ENCODE data around the gene DSP.

The DSP gene

DNA sequence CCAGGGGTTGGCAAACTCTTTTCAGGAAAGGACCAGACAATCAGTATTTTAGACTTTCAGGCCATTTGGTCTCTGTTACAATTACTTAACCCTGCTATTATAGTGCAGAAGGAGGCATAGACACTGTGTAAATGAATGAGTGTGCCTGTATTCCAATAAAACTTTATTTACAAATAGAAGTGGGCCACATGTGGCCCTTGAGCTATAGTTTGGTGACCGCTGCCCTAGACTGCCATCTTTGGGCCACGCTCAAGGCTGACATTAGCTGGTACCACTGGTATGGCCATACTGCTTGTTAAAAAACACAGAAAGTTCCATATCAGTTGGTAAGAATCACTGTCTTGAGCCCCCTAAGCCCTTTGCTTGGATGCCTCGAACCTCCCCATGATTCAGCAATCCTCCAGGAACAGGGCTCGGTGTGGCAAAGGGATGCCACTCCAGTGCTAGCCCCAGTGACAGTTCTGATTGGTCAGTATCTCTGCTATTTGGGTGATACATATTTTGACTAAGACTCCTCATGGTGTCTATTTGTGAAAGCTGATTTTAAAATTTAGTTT, 25.2 kb downstream of the DSP start:
- no peak for DNase-seq

GRCh38 chr6:7568021-7568420, 26.6 kb downstream of the DSP start:
- DNase-seq, result no peak

DNA sequence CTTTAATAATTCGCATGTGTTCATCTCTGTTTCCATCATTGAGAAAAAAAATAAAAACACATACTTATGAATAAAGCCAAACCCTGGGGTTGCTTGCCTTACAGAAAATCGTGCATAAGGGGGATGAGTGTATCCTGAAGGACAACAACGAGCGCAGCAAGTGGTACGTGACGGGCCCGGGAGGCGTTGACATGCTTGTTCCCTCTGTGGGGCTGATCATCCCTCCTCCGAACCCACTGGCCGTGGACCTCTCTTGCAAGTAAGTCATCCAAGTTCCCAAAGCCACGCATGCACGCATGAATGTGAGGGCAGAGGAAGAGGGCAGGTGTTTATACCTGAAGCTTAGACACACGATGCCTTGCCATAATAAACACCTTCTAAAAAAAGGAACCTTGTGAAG, 27.6 kb downstream of the DSP start:
- DNase-seq, result no peak

DNA sequence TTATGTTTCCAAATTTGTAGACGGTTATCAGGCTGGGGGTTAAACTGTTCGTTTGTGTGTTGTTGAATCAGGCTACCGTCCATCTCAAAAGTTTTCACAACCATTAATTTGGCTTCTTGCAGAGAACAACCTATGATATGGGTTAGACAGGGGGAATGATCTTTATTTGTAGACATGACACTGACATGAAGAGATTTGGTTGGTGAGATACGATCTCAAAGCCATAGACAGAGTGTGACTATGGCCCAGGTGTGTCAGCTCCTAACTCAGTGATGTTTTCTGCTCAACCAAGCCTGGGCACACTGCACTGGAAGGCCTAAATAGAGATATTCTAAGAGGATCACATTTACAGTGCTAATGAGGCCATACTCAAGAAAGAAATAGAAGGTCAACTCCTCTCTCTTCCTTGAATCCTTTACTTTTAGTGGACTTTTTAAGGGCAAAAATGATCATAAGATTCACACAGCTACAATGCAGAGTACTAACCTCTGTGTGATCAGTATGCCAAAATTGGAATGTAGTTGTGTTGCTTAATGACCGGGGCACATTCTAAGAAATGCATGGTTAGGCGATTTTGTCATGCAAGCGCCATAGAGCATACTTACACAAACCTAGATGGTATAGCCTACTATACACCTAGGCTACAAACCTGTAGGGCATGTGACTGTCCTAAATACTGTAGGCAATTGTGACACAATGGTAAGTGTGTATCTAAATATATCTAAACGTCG, 30.9 kb downstream of the DSP start:
- DNase-seq, result no peak

DNA sequence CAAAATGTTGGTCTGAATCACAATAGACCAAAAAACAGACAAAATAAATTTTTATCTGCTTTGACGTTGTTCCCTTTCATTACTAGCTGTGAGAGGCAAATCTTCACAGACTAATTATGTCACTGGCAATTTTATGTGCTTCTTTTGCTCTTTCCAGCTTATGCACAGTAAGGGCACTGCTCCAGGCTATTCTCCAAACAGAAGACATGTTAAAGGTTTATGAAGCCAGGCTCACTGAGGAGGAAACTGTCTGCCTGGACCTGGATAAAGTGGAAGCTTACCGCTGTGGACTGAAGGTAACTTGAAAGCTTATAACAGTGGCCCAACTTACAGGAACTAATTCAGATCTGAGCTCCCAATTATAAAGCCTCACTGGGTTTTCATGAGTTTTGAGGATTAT, 33.0 kb downstream of the DSP start:
- DNase-seq, result peak; percentile 30

DNA sequence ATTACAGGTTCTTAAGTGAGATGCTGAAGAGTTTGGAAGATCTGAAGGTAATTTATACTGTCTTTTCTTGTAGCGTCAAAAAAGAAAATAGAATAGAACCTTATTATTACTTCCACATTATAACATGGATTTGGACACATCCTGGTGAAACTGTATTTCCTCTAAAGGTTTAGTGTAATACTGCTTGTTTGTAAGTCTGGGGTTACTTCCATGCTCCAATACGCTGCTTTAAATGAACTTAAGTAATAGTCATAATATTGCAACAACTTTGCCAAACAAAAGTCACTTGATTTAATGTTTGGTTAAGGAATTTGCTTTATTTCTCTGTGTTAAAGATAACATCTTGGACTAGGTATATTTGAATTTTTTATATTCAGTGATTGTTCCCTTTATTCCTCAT, 37.0 kb downstream of the DSP start:
- DNase-seq, result no peak

DNA sequence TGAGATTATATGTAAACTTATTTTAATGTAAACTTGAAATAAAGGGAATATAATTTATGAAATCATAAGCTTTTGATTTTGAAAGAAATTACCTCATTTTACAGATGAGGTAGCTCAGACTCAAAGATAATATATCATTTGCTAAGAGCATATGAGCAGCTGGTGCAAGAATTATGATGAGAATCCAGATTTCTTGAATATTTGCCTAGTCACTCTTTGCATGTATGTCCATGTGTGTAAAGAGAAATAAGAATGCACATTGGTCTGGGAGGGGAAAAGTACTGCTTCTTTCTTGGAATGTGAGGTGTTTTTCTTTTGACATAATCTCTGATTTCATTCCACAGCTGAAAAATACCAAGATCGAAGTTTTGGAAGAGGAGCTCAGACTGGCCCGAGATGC, 37.5 kb downstream of the DSP start:
- DNase-seq, result no peak

DNA sequence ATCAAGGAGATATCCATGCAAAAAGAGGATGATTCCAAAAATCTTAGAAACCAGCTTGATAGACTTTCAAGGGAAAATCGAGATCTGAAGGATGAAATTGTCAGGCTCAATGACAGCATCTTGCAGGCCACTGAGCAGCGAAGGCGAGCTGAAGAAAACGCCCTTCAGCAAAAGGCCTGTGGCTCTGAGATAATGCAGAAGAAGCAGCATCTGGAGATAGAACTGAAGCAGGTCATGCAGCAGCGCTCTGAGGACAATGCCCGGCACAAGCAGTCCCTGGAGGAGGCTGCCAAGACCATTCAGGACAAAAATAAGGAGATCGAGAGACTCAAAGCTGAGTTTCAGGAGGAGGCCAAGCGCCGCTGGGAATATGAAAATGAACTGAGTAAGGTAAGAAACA, 38.4 kb downstream of the DSP start:
- no peak for DNase-seq

GRCh38 chr6:7580537-7580926, 39.1 kb downstream of the DSP start:
- no peak for DNase-seq

DNA sequence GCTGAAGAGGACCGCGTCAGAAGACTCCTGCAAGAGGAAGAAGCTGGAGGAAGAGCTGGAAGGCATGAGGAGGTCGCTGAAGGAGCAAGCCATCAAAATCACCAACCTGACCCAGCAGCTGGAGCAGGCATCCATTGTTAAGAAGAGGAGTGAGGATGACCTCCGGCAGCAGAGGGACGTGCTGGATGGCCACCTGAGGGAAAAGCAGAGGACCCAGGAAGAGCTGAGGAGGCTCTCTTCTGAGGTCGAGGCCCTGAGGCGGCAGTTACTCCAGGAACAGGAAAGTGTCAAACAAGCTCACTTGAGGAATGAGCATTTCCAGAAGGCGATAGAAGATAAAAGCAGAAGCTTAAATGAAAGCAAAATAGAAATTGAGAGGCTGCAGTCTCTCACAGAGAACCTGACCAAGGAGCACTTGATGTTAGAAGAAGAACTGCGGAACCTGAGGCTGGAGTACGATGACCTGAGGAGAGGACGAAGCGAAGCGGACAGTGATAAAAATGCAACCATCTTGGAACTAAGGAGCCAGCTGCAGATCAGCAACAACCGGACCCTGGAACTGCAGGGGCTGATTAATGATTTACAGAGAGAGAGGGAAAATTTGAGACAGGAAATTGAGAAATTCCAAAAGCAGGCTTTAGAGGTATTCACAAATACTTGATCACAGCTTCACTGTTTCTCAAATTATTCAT, 39.6 kb downstream of the DSP start:
- no peak for DNase-seq

GRCh38 chr6:7585287-7585930, 43.9 kb downstream of the DSP start:
- no peak for DNase-seq

DNA sequence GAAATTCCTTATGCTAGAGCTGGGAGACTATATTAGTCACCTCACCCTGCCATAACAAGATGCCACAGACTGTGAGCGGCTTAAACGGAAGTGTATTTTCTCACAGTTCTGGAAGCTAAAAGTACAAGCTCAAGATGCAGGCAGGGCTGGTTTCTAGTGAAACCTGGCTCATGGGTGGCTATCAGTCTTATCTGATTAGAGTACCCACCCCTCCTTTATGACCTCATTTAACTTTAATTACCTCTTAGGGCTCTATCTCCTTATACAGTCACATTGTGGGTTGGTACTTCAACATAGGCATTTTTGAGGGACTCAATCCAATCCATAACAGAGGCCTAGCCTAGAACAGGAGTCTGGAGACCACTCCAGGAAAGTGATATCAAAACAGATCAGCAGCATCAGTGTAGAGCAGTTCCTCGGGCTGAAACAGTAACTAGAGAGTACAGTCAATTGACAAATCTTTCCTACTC, 46.2 kb downstream of the DSP start:
- no peak for DNase-seq

DNA sequence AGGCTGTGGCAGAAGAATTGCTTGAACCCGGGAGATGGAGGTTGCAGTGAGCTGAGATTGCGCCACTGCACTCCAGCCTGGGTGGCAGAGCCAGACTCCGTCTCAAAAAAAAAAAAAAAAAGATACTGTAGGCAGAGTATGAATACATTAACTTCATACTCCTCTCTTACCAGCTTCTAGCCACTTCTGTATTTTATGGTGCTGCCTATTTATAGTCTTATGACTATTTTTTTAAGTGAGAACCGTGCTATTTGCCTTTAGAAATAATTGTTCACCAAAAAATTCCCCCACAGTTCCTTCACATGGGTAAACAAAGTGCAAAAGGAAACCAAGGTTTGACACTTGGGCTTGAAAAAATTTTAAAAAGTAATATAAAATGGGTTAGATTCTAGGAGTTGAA, 47.0 kb downstream of the DSP start:
- DNase-seq, result no peak

GRCh38 chr6:7589221-7589620, 47.8 kb downstream of the DSP start:
- DNase-seq, result no peak

DNA sequence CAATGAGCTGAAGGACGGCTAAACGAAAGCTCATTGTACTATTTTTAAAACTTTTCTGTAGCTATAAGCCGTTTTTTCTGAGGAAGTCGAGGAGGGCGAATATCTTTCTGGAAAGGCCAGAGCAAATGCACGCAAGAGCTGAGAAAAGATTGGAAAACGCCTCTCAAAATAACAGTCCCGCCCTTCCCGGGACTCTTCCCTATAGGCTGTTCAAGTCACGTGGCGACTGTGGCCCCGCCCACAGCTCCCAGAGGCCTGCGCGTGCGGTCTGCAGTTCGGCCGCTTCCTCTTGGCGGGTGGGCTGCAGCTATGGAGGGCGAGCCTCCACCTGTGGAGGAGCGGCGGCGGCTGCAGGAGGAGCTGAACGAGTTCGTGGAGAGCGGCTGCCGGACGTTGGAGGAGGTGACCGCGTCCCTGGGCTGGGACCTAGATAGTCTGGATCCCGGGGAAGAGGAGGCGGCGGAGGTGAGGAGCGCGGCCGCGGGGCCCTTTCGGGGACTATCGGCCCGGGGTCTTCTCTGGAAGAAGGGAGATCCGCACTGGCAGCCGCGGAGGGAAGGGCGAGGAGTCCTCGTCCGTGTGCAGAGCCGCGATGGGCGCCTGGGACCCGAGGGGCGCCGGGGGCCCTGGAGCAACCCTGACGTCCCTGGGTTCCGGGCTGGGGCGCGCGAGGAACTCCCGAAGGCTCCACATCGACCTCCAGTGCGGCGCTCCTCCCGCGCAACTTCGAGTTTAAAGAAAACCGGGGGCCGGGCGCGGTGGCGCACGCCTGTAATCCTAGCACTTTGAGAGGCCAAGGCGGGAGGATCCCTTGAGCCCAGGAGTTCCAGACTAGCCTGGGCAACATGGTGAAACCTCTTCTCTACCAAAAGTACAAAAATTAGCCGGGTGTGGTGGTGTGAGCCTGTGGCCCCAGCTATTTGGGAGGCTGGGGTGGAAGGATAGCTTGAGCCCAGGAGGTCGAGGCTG, 48.8 kb downstream of the DSP start, which contains the start of gene SNRNP48:
SNRNP48 (plus strand) TSS at position 250 of the 969 bp plus-strand sequence; CDS start at position 310, 60 bp downstream.
- peak; percentile 98 for DNase-seq

DNA sequence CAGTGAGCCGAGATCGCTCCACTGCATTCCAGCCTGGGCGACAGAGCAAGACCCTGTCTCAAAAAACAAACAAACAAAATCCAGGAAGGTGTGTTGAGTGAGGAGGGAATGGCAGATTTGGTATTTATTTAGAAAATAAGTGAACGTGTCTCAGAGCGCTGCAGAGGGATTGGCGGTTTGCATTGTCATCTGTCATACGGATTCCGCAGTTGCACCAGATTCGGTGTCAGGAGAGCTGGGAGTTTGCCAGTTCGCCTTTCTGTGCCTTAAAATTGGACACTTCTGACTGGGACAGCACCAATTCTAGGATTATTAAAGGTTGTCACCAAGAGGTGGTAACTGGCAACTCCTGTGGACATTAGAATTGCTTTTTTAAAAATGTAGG, 49.4 kb downstream of the DSP start:
- DNase-seq, result peak; percentile 35

- DNase-seq, result no peak
Observed at GRCh38 chr6:7591770-7592169, 50.3 kb downstream of the DSP start.

- DNase-seq, result no peak
Observed at GRCh38 chr6:7593229-7593628, 51.8 kb downstream of the DSP start.

- no peak for DNase-seq
Observed at GRCh38 chr6:7594579-7595125, 53.2 kb downstream of the DSP start.

- DNase-seq, result no peak
Observed at GRCh38 chr6:7604003-7604402, 62.5 kb downstream of the DSP start.

GRCh38 chr6:7604506-7604905, 63.0 kb downstream of the DSP start:
- DNase-seq, result no peak

Data from eye (tissue), 1 donor.